ENCODE data around the gene DYRK1B.

The DYRK1B gene

GRCh38 chr19:39878398-39878797, 44.4 kb upstream of the DYRK1B start (continued):
- TF ChIP-seq ZNF280C (tag by site-specific recombination; IDR thresholded peaks at IDR 0.05) (no peak), ZFP69B (tag by site-specific recombination; IDR thresholded peaks at IDR 0.05) (no peak), PRDM6 (tag by site-specific recombination; IDR thresholded peaks at IDR 0.05) (no peak), ZNF654 (tag by site-specific recombination; IDR thresholded peaks at IDR 0.05; ENCODE audit: low read depth) (no peak), YY1 (tag by site-specific recombination; IDR thresholded peaks at IDR 0.05) (no peak), ZNF223 (tag by site-specific recombination; IDR thresholded peaks at IDR 0.05) (no peak), ZNF174 (tag by site-specific recombination; IDR thresholded peaks at IDR 0.05) (no peak), ZBTB26 (tag by site-specific recombination; optimal IDR thresholded peaks at IDR 0.05) (peak; percentile 21), ZNF660 (tag by site-specific recombination; IDR thresholded peaks at IDR 0.05) (no peak), ZNF132 (tag by site-specific recombination; IDR thresholded peaks at IDR 0.05; ENCODE audit: borderline replicate concordance) (no peak), ZNF184 (tag by site-specific recombination; IDR thresholded peaks at IDR 0.05) (no peak), GLIS2 (tag by site-specific recombination; IDR thresholded peaks at IDR 0.05) (no peak), ZBTB21 (tag by site-specific recombination; IDR thresholded peaks at IDR 0.05) (no peak), MYNN (tag by site-specific recombination; IDR thresholded peaks at IDR 0.05; ENCODE audit: borderline replicate concordance) (no peak), SP7 (tag by site-specific recombination; IDR thresholded peaks at IDR 0.05) (no peak), ZNF341 (tag by site-specific recombination; IDR thresholded peaks at IDR 0.05; ENCODE audit: low read depth) (no peak), ZNF350 (tag by site-specific recombination; IDR thresholded peaks at IDR 0.05) (no peak), ZNF394 (tag by site-specific recombination; IDR thresholded peaks at IDR 0.05; ENCODE audit: borderline replicate concordance) (no peak), CTCF (tag by site-specific recombination; IDR thresholded peaks at IDR 0.05) (no peak), ZNF292 (tag by site-specific recombination; IDR thresholded peaks at IDR 0.05; ENCODE audit: borderline replicate concordance, low read depth) (no peak), ZNF513 (tag by site-specific recombination; IDR thresholded peaks at IDR 0.05) (no peak), BCL11B (tag by site-specific recombination; IDR thresholded peaks at IDR 0.05; ENCODE audit: low read depth) (no peak), KLF1 (tag by site-specific recombination; IDR thresholded peaks at IDR 0.05) (no peak), GLI4 (tag by site-specific recombination; IDR thresholded peaks at IDR 0.05) (no peak), RBAK (tag by site-specific recombination; IDR thresholded peaks at IDR 0.05) (no peak), ZNF830 (tag by site-specific recombination; IDR thresholded peaks at IDR 0.05; ENCODE audit: low read depth) (no peak), ZNF426 (tag by site-specific recombination; IDR thresholded peaks at IDR 0.05) (no peak), ZNF26 (tag by site-specific recombination; IDR thresholded peaks at IDR 0.05) (no peak), ZNF416 (tag by site-specific recombination; IDR thresholded peaks at IDR 0.05) (no peak), BCL11A (tag by site-specific recombination; IDR thresholded peaks at IDR 0.05; ENCODE audit: low read depth) (no peak), ZBTB7A (tag by site-specific recombination; IDR thresholded peaks at IDR 0.05; ENCODE audit: low read depth) (no peak), ZNF76 (tag by site-specific recombination; IDR thresholded peaks at IDR 0.05; ENCODE audit: borderline replicate concordance, low read depth) (no peak; the same call in 1 of the 2 replicates), ZNF658 (tag by site-specific recombination; IDR thresholded peaks at IDR 0.05) (no peak)
